Stomach (tissue), 9 donors: Measurements from ENCODE around the gene TBL1XR1. TPM values are rescaled to one million over a fixed set of nuclear protein-coding genes. Genes with fewer than 3 reads are reported as not detected.

Experiments used
- DNase-seq, 2 donors: peaks; one replicate each; pipeline versions ENCODE4 v3.0.0 to v3.0.0-alpha.2; 2013 to 2019
- H3K27ac ChIP-seq, 5 donors: fragments of 200-600 bp in 4 of 5; sonication (generic) in 4 of 5; one replicate each; pipeline ENCODE4 v1.5.1; 2013 to 2019; ENCODE audit warnings: mild to moderate bottlenecking in 1 of 5, moderate library complexity in 1 of 5
- H3K27me3 ChIP-seq, 3 donors: fragments of 200-600 bp; sonication (generic); one replicate each; pipeline ENCODE4 v1.5.1; 2017 to 2019; ENCODE audit warnings: mixed run types in 1 of 3
- H3K36me3 ChIP-seq, 4 donors: fragments of 200-600 bp; sonication (generic); 1 replicate in 3 of 4; 2 replicates in 1 of 4; pipeline ENCODE4 v1.5.1; 2016 to 2019
- H3K4me1 ChIP-seq, 4 donors: fragments of 200-600 bp; sonication (generic); one replicate each; pipeline ENCODE4 v1.5.1; 2016 to 2019
- H3K4me3 ChIP-seq, 4 donors: fragments of 200-600 bp; sonication (generic) in 3 of 4; one replicate each; pipeline ENCODE4 v1.5.1; 2016 to 2019; ENCODE audit warnings: mild to moderate bottlenecking in 1 of 4
- H3K9me3 ChIP-seq, 4 donors: fragments of 200-600 bp; sonication (generic); one replicate each; pipeline ENCODE4 v1.5.1; 2016 to 2019
- EP300 ChIP-seq: sonication (generic); formaldehyde crosslinking; IDR thresholded peaks from one replicate; pipeline ENCODE4 v1.6.1; 2017; ENCODE audit warnings: antibody characterized with exemption
- POLR2A ChIP-seq, 4 donors: fragments of 450-650 bp; IDR thresholded peaks; one replicate each; pipeline ENCODE4 v1.6.1; 2016; ENCODE audit warnings: antibody characterized with exemption in 4 of 4, control low read depth in 2 of 4, mild to moderate bottlenecking in 1 of 4, moderate library complexity in 1 of 4
- POLR2AphosphoS5 ChIP-seq, 3 donors: sonication (generic); formaldehyde crosslinking; IDR thresholded peaks; one replicate each; pipeline ENCODE4 v1.6.1; 2016; ENCODE audit warnings: antibody characterized with exemption in 3 of 3
- WGBS, 5 donors: extraction: QIAGEN DNeasy Blood & Tissue Kit in 3 of 5; methylation state at CpG; one replicate each; pipeline versions ENCODE4 v1.1.5 to v1.1.7; 2013 to 2018; 5-methylcytosine and 5-hydroxymethylcytosine counted together
- intact Hi-C: fragments of 100-400 bp; cut with DNase I; formaldehyde crosslinking; loops from one replicate; pipeline ENCODE4 v1.15.1; 2023; ENCODE audit warnings: low total_unique reads
- polyA plus RNA-seq, 3 donors: library from polyadenylated mRNA; stranded (reverse); fragments of 200-250 nt; gene quantifications; one replicate each; pipeline ENCODE4 v1.2.3, GENCODE V29; 2013
- total RNA-seq, 5 donors: library from RNA; depleted of rRNA; stranded (reverse); fragments of >200 nt; gene quantifications; one replicate each; pipeline versions ENCODE4 v1.1.0 to v1.2.3, GENCODE V29; 2014 to 2016
- TF ChIP-seq, protein P1 (sequence below), 7 experiments: fragments of 450-650 bp in 4 of 7; fragments of 200-600 bp in 3 of 7; sonication (generic) in 3 of 7; IDR thresholded peaks; one replicate each; pipeline ENCODE4 v1.5.1; 2016 to 2019; ENCODE audit warnings: antibody characterized with exemption in 7 of 7, control low read depth in 2 of 7, mild to moderate bottlenecking in 1 of 7
- donor health status: healthy with polysubstance abuse.
- donor health status: Bipolar disorder and iron deficiency.
- donor health status: healthy.

Gene TBL1XR1
- total and polyA plus RNA-seq, 8 donors, result 11.6 to 217 (median 41.1) TPM

DNA sequence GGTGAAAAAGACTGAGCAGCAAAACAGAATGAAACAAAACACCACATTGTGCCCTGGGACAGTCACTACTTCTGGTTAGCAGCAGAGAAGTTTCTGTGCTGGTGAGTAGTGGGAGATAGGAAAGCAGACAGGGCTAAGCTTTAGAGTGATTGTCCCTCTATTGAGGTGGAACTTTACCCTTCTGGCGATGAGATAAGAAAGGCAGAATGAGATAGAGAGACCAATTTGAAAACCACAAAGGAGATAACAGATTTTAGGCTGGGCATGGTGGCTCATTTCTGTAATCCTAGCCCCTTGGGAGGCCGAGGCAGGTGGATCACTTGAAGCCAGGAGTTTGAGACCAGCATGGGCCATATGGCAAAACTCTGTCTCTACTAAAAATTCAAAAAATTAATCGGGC lies 208.5 kb downstream of the TBL1XR1 start:
- H3K36me3 ChIP-seq, result no peaks in the 10 kb centered on the region
- TF ChIP-seq POLR2A (IDR thresholded peaks at IDR 0.05) (no peak), POLR2AphosphoS5 (IDR thresholded peaks at IDR 0.05) (no peak), EP300 (no peak)
- TF ChIP-seq, protein P1, sequence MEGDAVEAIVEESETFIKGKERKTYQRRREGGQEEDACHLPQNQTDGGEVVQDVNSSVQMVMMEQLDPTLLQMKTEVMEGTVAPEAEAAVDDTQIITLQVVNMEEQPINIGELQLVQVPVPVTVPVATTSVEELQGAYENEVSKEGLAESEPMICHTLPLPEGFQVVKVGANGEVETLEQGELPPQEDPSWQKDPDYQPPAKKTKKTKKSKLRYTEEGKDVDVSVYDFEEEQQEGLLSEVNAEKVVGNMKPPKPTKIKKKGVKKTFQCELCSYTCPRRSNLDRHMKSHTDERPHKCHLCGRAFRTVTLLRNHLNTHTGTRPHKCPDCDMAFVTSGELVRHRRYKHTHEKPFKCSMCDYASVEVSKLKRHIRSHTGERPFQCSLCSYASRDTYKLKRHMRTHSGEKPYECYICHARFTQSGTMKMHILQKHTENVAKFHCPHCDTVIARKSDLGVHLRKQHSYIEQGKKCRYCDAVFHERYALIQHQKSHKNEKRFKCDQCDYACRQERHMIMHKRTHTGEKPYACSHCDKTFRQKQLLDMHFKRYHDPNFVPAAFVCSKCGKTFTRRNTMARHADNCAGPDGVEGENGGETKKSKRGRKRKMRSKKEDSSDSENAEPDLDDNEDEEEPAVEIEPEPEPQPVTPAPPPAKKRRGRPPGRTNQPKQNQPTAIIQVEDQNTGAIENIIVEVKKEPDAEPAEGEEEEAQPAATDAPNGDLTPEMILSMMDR (IDR thresholded peaks at IDR 0.05), result no peak
- H3K4me3 ChIP-seq, result no peak overlapping the region
- no peaks in the 10 kb centered on the region for H3K27me3 ChIP-seq
- WGBS, 5 donors, result 55 to 74% (median 66%) methylated on average over 3 of the region's 3 CpGs
- H3K27ac ChIP-seq, result no peak overlapping the region
- no peak for DNase-seq
- intact Hi-C loops, result no loop called here
- H3K9me3 ChIP-seq, result peaks cover 0 to 8% (median 3%) of the 10 kb centered on the region in 4 donors
- H3K4me1 ChIP-seq, result no peaks in the 10 kb centered on the region

DNA sequence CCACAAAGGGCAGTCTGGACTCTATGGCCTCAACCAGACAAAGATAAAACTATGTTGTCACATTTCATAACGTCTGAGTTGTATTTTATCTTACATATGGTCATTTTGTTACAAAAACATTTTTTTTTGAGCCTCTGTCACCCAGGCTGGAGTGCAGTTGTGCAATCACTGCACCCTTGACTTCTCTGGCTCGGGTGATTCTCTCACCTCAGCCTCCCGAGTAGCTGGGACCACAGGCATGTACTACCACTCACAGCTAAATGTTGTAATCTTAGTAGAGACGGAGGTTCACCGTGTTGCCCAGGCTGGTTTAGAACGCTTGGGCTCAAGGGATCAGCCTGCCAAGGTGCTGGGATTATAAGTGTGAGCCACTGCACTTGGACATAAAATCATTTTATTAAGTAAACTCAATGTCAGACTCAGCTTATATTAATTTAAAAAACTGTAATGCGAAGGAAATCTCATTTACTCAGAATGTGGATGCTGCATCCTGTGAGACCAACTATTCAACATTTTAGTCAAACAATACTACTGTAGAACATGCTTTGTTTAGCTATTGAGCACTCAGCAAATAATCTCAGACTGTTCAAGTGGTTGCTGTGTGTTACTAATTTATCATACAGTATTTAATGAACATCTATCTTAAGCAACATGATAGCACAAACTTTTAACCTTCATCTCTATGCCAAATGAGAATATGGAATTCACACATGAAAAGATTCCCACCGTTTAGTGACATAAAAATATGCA lies 209.2 kb downstream of the TBL1XR1 start:
- DNase-seq, result no peak
- no peak for TF ChIP-seq POLR2A (IDR thresholded peaks at IDR 0.05)
- 44 to 64% (median 55%) methylated on average over 8 of the region's 8 CpGs for WGBS, 5 donors

DNA sequence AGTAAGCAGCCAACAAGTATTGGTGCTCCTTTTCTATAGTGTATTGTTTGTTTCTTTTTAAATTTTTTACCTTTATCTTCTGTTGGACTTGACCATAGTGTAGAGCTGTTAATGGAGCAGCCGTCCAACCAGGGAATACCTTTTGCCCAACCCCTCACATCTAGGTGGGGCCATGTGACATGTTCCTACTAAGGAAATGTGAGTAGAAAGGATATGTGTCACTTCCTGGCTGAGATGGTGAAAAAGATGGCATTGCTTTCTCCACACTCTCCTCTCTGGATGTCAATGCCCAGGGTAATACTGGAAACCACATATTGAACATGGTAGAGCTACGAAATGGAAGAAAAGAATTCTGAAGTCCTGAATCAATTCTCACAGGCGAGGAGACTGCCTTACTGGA lies 218.8 kb downstream of the TBL1XR1 start:
- H3K4me3 ChIP-seq, result no peak overlapping the region
- H3K9me3 ChIP-seq, result peaks cover 0 to 11% (median 3%) of the 10 kb centered on the region in 4 donors
- intact Hi-C loops, result no loop called here
- no peaks in the 10 kb centered on the region for H3K36me3 ChIP-seq
- TF ChIP-seq, protein P1 (IDR thresholded peaks at IDR 0.05), result no peak
- H3K27me3 ChIP-seq, result no peaks in the 10 kb centered on the region
- DNase-seq, result no peak
- WGBS, 5 donors, result 88 to 96% (median 92%) methylated on average over 3 of the region's 3 CpGs
- H3K27ac ChIP-seq, result no peak overlapping the region
- no peaks in the 10 kb centered on the region for H3K4me1 ChIP-seq

More for the DNA sequence above, 209.2 kb downstream of the TBL1XR1 start:
- Histone ChIP-seq H3K27ac (no peak overlapping the region), H3K9me3 (peaks cover 0 to 8% (median 3%) of the 10 kb centered on the region in 4 donors), H3K4me1 (no peaks in the 10 kb centered on the region), H3K27me3 (no peaks in the 10 kb centered on the region), H3K36me3 (no peaks in the 10 kb centered on the region), H3K4me3 (no peak overlapping the region)
- intact Hi-C loops, result no loop called here

DNA sequence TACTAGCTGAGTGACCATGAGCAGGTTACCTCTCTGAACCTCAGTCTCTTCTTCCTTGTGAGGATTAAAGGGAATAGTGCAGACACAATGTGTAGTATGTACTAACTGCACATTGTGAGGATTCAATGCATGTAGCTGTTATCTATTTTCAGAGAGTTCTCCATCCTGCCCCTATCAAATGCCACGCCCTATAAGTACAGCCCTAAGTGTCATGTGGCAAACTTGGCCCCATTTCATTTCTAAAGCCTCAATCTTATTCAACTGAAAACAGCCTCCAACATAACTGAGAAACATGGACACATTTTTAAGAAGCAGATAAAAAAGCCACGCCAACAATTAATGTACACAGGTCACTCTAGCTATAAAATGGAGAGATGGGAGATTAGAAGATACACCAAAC lies 220.0 kb downstream of the TBL1XR1 start:
- no peak for DNase-seq
- no peaks in the 10 kb centered on the region for H3K36me3 ChIP-seq
- no peak for TF ChIP-seq EP300
- TF ChIP-seq, protein P1 (IDR thresholded peaks at IDR 0.05), result no peak
- TF ChIP-seq POLR2A (IDR thresholded peaks at IDR 0.05), result no peak
- TF ChIP-seq POLR2AphosphoS5 (IDR thresholded peaks at IDR 0.05), result no peak
- H3K4me3 ChIP-seq, result no peak overlapping the region
- 71 to 91% (median 86%) methylated on average over 2 of the region's 2 CpGs for WGBS, 5 donors
- no peak overlapping the region for H3K27ac ChIP-seq
- intact Hi-C loops, result no loop called here
- no peaks in the 10 kb centered on the region for H3K4me1 ChIP-seq
- no peaks in the 10 kb centered on the region for H3K27me3 ChIP-seq
- peaks cover 0 to 7% (median 2%) of the 10 kb centered on the region in 4 donors for H3K9me3 ChIP-seq

DNA sequence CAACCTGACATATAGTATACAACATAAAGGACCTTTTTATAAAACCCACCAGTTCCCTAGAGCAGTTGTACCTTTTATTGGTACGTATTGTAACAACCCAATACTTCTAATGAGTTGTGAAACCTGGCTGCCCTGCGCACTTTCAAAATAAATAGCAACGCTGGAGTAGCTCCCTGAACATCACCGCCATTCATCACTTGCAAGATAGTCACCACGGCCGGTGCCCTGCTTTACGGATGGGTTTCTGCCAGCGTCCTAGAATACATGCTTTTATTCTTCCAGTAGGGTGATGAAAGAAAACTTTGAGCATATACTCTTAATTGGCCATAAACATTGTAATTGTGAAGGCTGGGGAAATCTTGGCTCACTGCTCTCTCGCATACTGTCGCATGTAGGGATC lies 220.7 kb downstream of the TBL1XR1 start:
- Histone ChIP-seq H3K9me3 (no peaks in the 10 kb centered on the region), H3K4me1 (no peaks in the 10 kb centered on the region), H3K4me3 (no peak overlapping the region), H3K27me3 (no peaks in the 10 kb centered on the region), H3K36me3 (no peaks in the 10 kb centered on the region), H3K27ac (no peak overlapping the region)
- TF ChIP-seq POLR2AphosphoS5 (IDR thresholded peaks at IDR 0.05) (no peak), EP300 (no peak), POLR2A (IDR thresholded peaks at IDR 0.05) (no peak)
- TF ChIP-seq, protein P1 (IDR thresholded peaks at IDR 0.05), result no peak
- DNase-seq, result no peak
- intact Hi-C loops, result no loop called here
- 81 to 89% (median 82%) methylated on average over 10 of the region's 10 CpGs for WGBS, 5 donors
